Suprapubic skin (tissue), 4 donors: ENCODE results near the gene MRS2. TPM values are rescaled to one million over a fixed set of nuclear protein-coding genes. Genes with fewer than 3 reads are reported as not detected.

ENCODE experiments used
- DNase-seq, 2 donors: peaks; one replicate each; pipeline ENCODE4 v3.0.0-alpha.2; 2019; ENCODE audit warnings: low spot score in 2 of 2
- H3K27ac ChIP-seq: fragments of 200-600 bp; sonication (generic); one replicate; pipeline ENCODE4 v1.5.1; 2019
- H3K27me3 ChIP-seq: fragments of 200-600 bp; sonication (generic); one replicate; pipeline ENCODE4 v1.5.1; 2019
- H3K36me3 ChIP-seq: fragments of 200-600 bp; sonication (generic); one replicate; pipeline ENCODE4 v1.5.1; 2019
- H3K4me1 ChIP-seq: fragments of 200-600 bp; sonication (generic); one replicate; pipeline ENCODE4 v1.5.1; 2019
- H3K4me3 ChIP-seq: fragments of 200-600 bp; sonication (generic); one replicate; pipeline ENCODE4 v1.5.1; 2019; ENCODE audit warnings: mild to moderate bottlenecking
- H3K9me3 ChIP-seq: fragments of 200-600 bp; sonication (generic); one replicate; pipeline ENCODE4 v1.5.1; 2019
- EP300 ChIP-seq: sonication (generic); formaldehyde crosslinking; IDR thresholded peaks from one replicate; pipeline ENCODE4 v1.6.1; 2017; ENCODE audit warnings: antibody characterized with exemption
- POLR2A ChIP-seq, 2 donors: fragments of 450-650 bp; IDR thresholded peaks; one replicate each; pipeline ENCODE4 v1.6.1; 2017; ENCODE audit warnings: antibody characterized with exemption in 2 of 2, mild to moderate bottlenecking in 2 of 2, moderate library complexity in 2 of 2
- POLR2AphosphoS5 ChIP-seq, 3 donors: sonication (generic); formaldehyde crosslinking; IDR thresholded peaks; one replicate each; pipeline ENCODE4 v1.6.1; 2017; ENCODE audit warnings: antibody characterized with exemption in 3 of 3
- WGBS: methylation state at CpG from one replicate; pipeline ENCODE4 v1.1.5; 2018; 5-methylcytosine and 5-hydroxymethylcytosine counted together
- total RNA-seq, 4 donors: library from RNA; depleted of rRNA; stranded (reverse); fragments of >200 nt; gene quantifications; one replicate each; pipeline ENCODE4 v1.1.0, GENCODE V29; 2016
- TF ChIP-seq, protein P1 (sequence below), 2 donors: fragments of 200-600 bp in 1 of 2; fragments of 450-650 bp in 1 of 2; sonication (generic) in 1 of 2; IDR thresholded peaks; one replicate each; pipeline ENCODE4 v1.5.1; 2016 to 2019; ENCODE audit warnings: antibody characterized with exemption in 2 of 2, mild to moderate bottlenecking in 1 of 2, moderate library complexity in 1 of 2

The MRS2 gene
- total RNA-seq, 4 donors from 2014 or later: 12.4 to 18.8 (median 14.6) TPM

DNA sequence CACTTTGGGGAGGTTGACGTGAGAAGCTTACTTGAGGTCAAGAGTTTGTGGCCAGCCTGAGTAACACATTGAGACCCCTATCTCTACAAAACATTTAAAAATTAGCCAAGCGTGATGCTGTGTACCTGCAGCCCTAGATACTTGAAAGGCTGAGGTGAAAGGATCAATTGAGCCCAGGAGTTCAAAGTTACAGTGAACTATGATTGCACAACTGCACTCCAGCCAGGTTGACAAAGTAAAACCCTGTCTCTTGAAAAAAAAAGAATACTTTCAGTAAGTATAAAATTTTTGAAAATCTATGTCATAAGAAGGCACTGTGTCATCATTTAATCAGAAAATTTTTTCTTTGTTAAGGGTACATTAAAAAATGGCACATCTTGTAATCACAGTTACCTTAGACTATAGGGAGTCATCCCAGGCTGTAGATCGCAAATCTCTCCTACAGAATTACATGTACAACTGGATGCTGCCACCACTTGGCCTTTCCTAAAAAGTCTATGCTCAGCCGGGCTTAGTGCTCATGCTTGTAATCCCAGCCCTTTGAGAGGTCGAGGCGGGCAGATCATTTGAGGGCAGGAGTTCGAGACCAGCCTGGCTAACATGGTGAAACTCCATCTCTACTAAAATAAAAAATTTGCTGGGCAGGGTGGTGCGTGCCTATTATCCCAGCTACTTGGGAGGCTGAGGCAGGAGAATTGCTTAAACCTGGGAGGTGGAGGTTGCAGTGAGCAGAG, 17.0 kb upstream of the MRS2 start:
- DNase-seq: no peak
- Histone ChIP-seq H3K27ac (no peak overlapping the region), H3K27me3 (no peaks in the 10 kb centered on the region), H3K4me1 (no peaks in the 10 kb centered on the region), H3K4me3 (no peak overlapping the region), H3K9me3 (no peaks in the 10 kb centered on the region), H3K36me3 (no peaks in the 10 kb centered on the region)
- 77% methylated on average over 8 of the region's 8 CpGs for WGBS
- no peak for TF ChIP-seq POLR2AphosphoS5 (IDR thresholded peaks at IDR 0.05)
- no peak for TF ChIP-seq POLR2A (IDR thresholded peaks at IDR 0.05)
- TF ChIP-seq, protein P1, sequence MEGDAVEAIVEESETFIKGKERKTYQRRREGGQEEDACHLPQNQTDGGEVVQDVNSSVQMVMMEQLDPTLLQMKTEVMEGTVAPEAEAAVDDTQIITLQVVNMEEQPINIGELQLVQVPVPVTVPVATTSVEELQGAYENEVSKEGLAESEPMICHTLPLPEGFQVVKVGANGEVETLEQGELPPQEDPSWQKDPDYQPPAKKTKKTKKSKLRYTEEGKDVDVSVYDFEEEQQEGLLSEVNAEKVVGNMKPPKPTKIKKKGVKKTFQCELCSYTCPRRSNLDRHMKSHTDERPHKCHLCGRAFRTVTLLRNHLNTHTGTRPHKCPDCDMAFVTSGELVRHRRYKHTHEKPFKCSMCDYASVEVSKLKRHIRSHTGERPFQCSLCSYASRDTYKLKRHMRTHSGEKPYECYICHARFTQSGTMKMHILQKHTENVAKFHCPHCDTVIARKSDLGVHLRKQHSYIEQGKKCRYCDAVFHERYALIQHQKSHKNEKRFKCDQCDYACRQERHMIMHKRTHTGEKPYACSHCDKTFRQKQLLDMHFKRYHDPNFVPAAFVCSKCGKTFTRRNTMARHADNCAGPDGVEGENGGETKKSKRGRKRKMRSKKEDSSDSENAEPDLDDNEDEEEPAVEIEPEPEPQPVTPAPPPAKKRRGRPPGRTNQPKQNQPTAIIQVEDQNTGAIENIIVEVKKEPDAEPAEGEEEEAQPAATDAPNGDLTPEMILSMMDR (IDR thresholded peaks at IDR 0.05): no peak
- TF ChIP-seq EP300: no peak

DNA sequence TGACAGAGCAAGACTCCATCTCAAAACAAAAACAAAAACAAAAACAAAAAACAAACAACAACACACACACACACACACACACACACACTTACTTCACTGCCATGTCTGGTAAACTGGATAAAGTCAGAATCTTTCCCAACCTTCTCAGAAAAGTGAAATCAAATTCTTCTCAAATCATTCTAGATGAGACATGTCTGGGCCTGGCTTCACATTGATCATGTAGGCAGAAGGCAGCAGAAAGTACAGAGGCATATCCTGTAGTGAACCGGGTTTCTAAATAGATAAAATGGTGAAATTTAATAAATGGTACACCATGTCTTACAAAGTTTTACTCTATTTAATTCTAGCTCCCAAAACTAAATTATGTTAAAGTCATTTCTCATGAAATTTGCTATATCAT, 14.9 kb upstream of the MRS2 start:
- Histone ChIP-seq H3K27me3 (no peaks in the 10 kb centered on the region), H3K27ac (no peak overlapping the region), H3K4me1 (no peaks in the 10 kb centered on the region), H3K9me3 (no peaks in the 10 kb centered on the region), H3K36me3 (no peaks in the 10 kb centered on the region), H3K4me3 (no peak overlapping the region)
- DNase-seq: no peak
- TF ChIP-seq POLR2A (IDR thresholded peaks at IDR 0.05) (no peak), POLR2AphosphoS5 (IDR thresholded peaks at IDR 0.05) (no peak), EP300 (no peak)
- TF ChIP-seq, protein P1 (IDR thresholded peaks at IDR 0.05): no peak
- 69% methylated on average over 1 of the region's 1 CpG for WGBS

DNA sequence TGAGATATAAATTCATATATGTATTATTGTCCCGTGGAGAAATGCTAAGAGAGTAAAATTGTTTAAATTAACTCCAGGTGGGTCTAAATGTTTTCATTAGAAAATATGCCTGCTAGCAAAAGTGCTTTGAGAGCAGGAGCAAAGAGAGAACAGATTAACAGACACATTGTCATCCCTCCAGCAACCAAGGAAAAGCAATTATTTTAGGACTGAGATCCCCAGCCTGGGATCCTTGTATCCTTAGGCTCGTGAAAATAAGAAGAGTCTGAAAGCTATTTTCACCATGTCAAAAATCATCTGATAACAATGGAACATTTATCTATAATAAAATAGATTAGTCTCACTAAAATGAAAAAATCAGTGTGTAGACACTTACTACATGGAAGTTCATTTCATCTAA, 11.5 kb upstream of the MRS2 start:
- Histone ChIP-seq H3K4me1 (peaks cover 3% of the 10 kb centered on the region), H3K9me3 (no peaks in the 10 kb centered on the region), H3K36me3 (no peaks in the 10 kb centered on the region), H3K4me3 (no peak overlapping the region), H3K27me3 (no peaks in the 10 kb centered on the region), H3K27ac (no peak overlapping the region)
- 45% methylated on average over 2 of the region's 2 CpGs for WGBS
- TF ChIP-seq POLR2AphosphoS5 (IDR thresholded peaks at IDR 0.05) (no peak), POLR2A (IDR thresholded peaks at IDR 0.05) (no peak), EP300 (no peak)
- TF ChIP-seq, protein P1 (IDR thresholded peaks at IDR 0.05): no peak
- DNase-seq: no peak

DNA sequence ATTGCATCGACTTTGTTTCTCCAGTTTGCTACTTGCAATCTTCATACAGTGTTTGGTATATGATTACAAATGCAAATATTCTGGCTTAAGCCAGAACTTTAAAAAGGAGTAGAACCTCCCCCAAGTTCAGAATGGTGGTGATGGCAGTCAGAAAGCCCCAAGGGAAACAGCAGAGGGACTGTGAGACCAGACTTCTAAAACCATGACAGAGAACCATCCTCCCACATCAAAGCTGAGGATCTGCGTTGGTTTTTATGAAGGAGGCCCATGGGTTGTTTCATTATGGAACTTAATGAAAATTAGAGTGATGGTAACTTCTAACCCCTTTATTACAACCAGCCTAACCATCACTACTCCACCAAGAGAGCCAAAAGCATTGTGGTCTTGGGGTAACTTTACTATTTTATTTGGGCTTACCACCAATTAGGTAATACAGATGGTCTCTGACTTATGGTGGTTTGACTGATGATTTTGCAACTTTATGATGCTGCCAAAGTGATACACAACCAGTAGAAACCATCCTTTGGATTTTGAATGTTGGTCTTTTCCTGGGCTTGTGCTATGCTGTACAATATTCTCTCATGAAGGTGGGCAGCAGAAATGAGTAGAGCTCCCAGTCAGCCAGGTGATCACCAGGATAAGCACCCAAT, 10.9 kb upstream of the MRS2 start:
- 70% methylated on average over 2 of the region's 2 CpGs for WGBS

More for the DNA sequence above, 10.9 kb upstream of the MRS2 start:
- Histone ChIP-seq H3K4me3 (no peak overlapping the region), H3K27ac (no peak overlapping the region), H3K36me3 (no peaks in the 10 kb centered on the region), H3K9me3 (no peaks in the 10 kb centered on the region), H3K27me3 (no peaks in the 10 kb centered on the region), H3K4me1 (peaks cover 3% of the 10 kb centered on the region)
- TF ChIP-seq POLR2A (IDR thresholded peaks at IDR 0.05): no peak
- no peak for TF ChIP-seq POLR2AphosphoS5 (IDR thresholded peaks at IDR 0.05)
- TF ChIP-seq, protein P1 (IDR thresholded peaks at IDR 0.05): no peak
- no peak for TF ChIP-seq EP300
- no peak for DNase-seq
